GM19025 (cell line): Measurements from ENCODE around the gene INTS11.
"Not testable (repeated sequence)": the region's sequence is repeated elsewhere in the genome, so short reads cannot be mapped to it uniquely, and the experiment has no call there.

Source experiments
- ATAC-seq: cut with Tn5 transposase; IDR thresholded peaks from one replicate; pipeline ENCODE4 v1.9.1; 2021; ENCODE audit warnings: mild to moderate bottlenecking, low read depth, moderate library complexity; ENCODE audit not compliant: unreplicated experiment

INTS11 gene

DNA sequence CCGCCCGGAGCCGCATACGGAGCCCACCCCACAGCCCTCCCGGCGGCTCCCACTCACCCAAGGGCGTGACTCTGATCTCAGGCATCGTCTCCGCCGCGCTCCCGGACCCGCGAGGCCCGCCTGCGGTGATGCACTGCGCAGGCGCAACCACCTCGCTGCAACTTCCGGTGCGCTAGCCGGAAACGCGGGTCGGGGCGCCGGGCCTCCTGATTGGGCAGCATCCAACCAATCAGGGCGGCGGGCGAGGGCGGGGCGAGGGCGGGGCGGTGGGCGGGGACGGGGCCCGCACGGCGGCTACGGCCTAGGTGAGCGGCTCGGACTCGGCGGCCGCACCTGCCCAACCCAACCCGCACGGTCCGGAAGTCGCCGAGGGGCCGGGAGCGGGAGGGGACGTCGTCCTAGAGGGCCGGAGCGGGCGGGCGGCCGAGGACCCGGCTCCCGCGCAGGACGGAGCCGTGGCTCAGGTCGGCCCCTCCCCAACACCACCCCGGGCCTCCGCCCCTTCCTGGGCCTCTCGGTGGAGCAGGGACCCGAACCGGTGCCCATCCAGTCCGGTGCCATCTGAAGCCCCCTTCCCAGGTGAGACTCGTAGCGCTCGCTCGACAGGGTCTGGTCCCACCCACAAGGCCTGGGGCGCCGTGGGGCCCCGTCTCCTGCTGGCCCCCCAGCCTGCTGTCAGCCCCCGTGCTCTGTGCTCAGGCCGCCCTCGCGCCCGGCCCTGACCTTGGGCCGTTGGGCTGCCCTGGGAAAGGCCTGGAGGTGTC is at the start of gene INTS11, which contains the start of gene CPTP:
Gene INTS11, minus strand, starts transcription at position 137 of the 764 bp plus-strand sequence. Its CDS starts 52 bp downstream, at position 85.
Gene CPTP, plus strand, starts transcription at position 279 of the 764 bp plus-strand sequence. CDS start 2,109 bp downstream, outside the sequence.
- ATAC-seq, result peak; percentile 70

DNA sequence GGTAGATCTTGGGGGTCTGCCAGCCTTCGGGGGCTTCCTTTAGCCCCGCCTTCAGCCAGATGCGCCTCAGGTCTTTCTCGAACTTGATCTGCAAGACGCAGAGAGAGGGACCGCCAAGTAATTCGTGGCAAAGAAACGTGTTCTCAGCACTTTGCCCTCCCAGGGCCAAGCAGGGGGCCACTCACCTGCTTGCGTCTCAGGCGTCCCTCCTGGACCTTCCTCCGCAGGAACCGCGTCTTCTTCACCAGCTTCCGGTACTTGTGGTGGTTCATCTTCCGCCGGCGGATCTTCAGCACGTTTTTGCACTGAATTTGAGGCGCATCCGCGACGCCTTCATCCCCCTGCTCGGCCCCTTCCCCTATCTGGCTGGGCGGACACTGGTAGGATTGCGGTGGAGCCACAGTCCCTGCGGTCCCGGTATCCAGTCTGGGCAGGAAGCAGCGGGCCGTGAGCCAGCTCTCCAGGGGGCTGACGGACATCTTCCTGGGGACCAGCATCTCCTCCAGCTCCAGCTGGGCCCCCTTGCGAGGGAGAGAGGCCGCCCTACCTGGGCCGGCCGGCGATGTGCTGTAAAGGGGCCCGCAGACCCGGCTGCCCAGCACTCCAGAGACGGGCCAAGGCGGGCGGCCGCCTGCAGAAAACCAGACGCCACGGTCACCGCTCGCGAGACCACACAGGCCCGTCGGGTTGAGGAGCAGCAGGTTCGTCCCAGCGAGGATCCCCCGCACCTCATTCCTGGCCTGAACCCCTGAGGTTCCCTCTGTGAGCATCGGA is 49.5 kb upstream of the INTS11 start:
- no peak for ATAC-seq

DNA sequence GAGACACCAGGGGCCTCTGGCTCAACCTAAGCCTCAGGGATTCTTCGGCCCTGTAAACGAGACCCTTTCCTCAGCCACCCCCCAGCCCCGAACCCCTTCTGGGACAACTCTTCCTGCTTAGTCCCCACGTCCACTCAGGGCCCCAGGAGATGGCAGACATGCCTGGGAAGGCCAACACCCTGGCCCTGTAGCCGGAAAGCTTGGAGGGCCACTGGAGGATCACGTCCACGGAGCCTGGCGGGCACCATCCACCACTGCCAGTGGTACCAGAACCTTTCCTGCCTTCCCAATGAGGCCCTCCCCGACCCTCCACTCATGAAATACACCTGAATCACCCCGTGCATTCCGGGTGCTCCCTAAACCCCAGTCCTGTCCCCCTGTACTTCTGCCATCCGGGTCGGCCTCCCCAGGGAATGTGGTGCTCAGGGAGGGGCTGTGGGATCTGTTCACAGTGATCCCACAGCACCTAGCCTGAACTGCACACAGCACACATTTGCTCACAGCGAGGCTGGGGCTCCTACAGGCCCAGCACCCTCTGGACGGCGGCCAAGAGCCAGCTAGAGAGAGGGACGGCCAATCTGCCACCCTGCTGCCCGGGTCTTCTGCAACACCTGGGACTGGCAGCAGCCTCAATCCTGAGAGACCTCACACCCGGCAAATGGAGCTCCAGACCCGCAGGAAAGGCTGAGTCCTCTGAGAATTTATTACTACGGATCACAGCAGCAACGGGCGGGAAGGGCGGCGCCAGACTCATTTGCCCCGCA is 48.8 kb upstream of the INTS11 start:
- no peak for ATAC-seq

DNA sequence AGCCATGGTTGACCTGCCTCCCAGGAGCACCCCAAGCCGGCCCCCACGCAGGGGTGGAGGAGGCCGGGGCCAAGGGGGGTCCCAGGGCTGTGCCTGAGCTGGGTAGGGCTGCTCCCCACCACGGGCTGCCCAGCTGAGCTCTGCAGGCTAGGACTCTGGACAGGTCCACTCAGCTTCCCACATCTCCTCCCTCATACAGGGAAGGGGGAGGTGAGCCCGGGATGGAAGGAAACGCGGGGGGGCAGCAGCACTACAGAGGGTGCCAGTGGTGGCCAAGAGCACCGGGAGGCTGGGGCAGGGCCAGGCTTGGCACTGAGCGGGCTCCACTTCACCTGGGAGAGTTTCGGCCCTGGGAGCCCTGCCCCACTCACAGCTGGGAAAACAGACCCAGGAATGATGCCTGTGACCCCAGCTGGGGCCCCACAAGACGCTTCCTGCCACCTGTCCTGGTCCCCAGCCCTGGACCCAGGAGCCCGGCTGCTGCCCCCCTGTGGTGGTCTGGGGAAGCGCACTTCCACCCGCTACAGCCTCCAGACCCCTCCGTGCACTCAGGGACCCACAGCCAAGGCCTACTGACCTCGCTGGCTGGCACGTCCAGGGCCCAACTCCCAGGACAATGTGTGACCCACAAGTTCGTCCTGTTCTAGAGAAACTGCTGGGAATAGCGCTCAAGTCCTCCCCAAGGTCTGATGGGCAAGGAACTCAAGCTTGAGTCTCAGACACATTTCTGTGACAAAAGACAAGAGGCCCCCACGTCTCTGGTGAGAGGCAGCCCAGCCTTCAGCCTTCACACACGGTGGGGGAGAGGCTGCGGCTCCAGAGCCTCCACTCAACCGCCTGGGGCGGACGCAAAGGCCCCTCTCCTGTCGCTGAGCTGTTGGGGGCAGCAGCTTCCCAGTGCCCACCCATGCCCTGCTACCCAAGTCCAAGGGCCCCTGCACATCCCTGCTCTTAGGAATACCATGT is 47.6 kb upstream of the INTS11 start:
- ATAC-seq, result no peak

DNA sequence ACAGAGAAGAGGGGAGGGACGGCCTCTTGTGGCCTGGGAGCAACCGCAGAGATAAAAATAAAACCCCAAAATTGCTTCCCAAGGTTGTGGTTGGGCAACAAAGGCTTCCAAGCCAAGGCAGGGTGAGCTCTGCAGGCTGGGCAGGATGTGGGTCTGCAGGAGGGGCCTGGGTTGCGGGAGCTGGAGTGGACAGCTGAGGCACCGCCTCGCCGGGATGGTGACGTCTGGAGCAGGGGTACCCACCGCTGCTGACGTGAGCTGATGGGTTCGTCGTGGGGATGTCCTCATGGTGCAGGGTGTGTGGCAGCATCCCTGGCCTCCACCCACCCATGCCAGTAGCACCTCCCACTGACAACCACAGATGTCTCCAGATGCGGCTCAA is 46.9 kb upstream of the INTS11 start:
- ATAC-seq, result no peak

DNA sequence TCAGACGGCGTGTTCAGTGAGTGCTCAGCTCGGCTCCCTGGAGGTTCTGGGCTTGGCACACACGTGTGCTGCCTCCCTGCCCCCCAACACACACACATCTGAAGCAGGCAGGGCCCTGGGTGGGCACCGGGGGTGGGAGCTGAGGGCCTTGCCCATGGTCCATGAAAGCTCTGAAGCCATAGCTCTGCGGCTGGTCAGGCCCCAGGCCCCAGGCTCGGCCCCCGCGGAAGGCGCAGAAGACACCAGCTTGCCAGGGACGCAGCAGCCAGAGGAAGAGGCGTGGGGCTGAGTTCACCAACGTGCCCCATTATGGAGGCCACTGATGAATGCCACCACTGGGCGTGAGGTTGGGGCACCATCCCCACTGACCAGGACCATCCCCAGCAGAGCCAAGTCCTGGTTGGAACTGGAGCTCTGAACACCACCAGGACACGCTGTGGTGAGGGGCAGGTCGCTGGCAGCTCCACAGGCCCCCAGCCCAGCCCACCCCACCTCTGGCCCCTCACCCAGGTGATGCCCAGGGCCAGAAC is 46.4 kb upstream of the INTS11 start:
- ATAC-seq, result no peak

DNA sequence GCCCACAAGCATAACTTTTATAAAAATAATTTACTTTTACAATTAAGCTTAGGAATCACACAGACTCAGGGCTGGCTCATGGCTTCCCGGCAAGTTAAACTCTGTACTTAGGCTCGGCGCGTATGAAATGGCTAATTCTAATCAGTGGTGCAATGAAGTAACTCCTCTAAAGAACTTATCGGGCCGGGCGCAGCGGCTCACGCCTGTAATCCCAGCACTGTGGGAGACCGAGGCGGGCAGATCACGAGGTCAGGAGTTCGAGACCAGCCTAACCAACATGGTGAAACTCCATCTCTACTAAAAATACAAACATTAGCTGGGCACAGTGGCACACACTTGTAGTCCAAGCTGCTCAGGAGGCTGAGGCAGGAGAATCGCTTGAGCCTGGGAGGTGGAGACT is 45.6 kb upstream of the INTS11 start:
- ATAC-seq, result not testable (repeated sequence)

DNA sequence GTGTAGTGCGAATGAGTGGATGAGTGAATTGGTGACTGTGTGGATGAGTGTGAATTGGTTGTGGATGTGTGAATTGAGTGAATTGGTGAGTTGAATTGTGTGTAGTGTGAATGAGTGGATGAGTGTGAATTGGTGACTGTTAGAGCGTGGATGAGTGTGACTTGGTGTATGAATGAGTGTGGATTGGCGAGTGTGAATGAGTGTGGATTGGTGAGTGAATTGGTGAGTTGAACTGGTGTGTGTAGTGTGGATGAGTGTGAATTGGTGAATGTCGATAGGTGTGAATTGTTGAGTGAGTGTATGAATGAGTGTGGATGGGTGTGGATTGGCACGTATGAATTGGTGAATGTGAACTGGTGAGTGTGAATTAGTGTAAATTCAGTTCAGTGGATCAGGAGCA is 42.9 kb upstream of the INTS11 start:
- ATAC-seq, result no peak

DNA sequence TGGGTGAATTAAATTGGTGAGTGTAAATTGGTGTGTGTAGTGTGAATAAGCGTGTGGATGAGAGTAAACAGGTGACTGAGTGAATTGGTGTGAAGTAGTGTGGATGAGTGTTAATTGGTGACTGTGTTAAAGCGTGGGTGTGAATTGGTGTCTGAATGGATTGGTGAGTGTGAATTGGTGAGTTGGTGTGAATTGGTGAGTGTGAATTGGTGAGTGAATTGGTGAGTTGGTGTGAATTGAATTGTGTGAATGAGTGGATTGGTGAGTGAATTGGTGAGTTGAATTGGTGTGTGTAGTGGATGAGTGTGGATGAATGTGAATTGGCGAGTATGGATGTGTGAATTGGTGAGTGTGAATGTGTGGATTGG is 42.2 kb upstream of the INTS11 start:
- ATAC-seq, result no peak

DNA sequence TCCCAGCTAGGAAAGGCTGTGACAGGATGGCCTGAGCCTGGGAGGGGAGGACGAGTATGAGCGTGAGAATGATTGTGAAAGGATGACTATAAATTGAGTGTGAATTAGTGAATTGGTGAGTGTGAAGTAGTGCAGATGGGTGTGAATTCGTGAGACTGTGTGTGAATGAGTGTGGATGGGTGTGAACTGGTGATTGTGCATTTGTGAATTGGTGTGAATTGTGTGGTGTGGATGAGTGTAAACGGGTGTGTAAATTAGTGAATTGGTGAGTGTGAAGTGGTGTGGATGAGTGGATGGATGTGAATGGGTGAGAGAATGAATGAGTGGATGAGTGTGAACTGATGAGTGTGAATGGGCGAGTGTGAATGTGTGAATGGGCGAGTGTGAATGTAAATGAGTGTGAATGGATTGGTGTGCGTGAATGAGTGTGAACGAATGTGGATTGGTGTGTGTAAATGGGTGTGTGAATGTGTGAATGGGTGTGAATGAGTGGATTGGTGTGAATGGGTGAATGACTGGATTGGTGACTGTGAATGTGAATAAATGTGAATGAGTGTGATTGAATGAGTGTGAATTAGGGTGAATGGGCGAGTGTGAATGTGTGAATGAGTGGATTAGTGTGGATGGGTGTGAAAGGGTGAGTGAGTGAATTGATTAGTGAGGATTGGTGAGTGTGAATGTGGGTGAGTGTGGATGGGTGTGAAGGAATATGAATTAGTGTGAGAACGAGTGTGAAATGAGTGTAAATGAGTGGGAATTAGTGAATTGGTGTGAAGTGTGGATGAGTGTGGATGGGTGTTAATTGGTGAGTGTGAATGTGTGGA is 41.6 kb upstream of the INTS11 start:
- ATAC-seq, result no peak

DNA sequence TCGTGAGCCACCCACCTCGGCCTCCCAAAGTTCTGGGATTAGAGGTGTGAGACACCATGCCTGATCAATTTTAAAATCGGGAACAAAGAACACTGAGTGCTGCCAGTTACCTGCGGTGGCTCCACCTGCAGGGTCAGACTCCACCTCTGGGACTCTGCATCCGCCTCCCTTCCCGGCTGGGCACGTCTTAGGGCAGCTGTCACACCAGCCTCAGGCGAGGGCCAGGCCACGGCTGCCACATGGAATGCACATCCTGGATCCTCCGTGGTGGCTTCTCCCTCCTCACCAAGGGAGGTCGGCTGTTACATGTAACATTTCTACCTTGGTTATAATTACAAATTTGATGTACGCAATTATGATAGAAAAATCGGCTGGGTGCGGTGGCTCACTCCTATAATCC is 39.8 kb upstream of the INTS11 start:
- ATAC-seq, result no peak

DNA sequence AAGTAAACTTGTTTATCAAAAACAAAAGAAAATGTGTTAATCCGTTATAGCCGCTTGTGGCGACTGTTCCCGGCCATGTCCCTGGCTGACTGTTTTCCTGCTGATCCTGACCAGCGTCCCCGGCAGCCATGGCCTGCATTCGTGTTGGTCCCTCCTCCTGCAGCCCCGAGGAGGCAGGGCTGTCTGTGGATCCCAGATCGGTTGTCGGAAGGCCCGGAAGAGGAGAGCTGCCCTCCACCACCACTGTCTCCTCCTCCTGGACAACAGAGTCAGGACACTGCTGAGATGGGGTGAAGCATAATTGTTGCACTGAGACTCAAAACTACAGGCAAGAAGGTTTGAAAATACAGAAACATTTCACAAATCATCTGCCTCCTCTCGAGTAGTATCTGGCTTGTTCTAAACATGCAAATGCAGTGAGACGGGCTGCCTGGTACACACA is 37.5 kb upstream of the INTS11 start:
- no peak for ATAC-seq

DNA sequence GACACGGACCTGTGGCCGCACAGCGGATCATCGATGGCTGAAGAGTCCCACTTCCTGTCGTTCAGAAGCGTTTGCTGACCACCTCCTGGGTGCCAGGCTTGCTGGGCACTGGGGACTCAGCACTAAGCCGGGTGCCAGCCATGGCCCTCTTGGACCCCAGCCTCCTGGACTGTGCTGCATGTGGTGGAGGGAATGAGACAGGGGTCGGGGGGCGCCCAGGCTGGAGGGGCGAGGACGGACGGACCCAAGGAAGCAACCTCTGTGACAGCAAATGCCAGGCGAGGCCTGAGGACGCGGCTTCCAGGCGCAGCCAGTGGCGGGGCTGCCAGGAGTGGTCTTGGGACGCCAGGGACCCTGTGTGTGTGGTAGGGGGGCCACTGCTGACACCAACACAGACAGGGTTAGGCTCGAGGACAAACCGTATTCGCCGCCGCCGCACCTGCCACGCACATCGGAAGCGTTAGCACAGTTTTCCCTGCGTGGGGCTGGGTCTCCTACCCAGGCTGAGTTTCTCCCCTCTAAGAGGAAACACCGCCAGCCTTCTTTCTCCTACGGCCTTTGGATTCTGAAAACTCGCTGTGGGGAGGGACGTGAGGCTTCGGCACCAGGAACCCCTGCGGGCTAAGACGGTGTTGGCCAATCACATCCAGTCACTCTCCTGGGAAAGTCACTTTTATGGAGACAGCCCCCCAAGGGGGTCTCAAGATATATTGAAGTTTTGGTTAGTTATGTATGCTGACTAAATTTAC is 36.9 kb upstream of the INTS11 start:
- no peak for ATAC-seq

DNA sequence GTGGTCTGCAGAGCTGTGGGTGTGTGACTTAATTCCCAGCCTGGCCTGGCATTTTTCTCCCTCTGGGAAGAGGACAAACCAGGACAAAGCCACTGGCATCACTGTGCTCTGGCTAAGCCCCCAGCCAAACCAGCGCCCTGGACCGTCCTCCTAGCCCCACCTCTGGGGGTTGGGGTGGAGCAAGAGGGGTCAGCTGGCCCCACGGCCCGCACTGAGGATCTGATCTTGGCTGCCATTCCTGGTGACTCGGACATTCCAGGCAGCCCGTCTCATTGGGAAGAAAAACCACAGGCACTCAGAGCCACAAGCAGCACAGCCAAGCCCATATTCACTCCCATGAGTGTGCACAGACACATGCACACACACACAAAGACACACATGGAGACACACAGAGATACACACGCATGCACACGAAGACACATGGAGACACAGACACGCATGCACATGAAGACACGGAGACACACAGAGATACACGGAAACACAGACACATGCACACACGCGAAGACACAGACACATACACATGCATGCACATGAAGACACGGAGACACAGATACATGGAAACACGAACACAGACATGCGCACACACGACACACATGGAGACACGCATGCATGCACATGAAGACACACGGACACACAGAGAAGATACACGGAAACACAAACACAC is 36.2 kb upstream of the INTS11 start:
- no peak for ATAC-seq

DNA sequence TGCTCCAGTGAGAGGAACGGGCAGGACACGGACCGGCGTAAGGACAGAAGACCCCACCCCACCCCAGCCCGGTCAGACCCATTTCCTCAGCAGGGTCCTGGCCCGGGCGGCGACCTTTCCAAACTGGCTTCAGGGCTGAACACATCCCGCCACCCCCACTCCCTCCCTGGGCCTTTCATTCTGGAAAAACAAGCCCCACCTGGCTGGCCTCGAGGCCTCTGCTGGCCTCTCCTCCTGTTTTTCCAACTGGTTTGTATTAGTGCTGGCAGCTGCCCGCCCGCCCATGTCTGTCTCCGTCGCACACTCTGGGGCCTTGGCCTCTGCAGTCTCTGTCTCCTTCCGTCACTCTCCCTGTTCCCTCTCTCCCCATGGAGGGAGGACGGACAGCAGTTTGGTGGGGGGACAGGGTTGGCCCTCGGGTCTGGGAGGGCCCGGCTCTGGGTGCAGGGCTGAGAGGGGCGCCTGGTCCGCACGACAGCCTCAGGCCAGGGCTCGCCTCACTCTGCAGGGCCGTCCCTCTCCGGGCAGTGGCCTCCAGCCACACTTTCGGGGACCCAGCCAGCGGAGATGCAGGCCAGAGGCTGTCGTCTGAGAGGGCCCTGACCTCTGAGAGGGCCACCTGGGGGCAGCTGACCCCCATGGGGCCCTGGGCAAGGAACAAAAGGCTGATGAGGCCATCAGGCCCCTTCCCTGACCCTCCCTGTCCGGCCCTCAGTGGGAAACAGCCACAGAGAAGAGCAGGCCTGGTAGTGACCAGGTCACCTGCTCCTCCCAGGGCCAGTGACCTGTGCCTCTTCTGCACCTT is 35.4 kb upstream of the INTS11 start:
- no peak for ATAC-seq

DNA sequence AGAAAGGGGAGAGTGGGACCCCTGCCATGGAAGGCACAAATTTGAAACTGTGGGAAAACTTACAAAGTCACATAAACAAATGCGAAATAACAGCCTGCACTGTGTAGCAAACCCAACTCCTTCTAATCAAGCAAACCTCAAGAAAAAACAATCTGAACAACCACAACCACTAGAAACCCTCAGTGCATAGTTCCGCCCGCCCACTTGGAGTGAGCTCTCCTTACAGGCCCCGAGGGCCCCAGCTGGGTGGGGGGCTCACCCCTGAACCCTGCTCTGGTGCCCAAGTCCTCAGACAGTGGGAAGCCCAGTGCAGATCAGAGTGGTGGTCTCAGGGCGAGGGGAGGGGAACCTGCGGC is 34.8 kb upstream of the INTS11 start:
- ATAC-seq, result no peak
